HEK293T (cell line): ENCODE results near the gene CALD1.

Experiments used
- ARNT ChIP-seq: fragments of 450-650 bp; IDR thresholded peaks from 2 replicates; pipeline ENCODE4 v1.6.1; 2017; ENCODE audit warnings: mild to moderate bottlenecking
- BHLHE40 ChIP-seq: fragments of 450-650 bp; IDR thresholded peaks from 2 replicates; pipeline ENCODE4 v1.6.1; 2016; ENCODE audit warnings: mild to moderate bottlenecking, moderate library complexity, borderline replicate concordance
- CTBP1 ChIP-seq: fragments of 450-650 bp; IDR thresholded peaks from 2 replicates; pipeline ENCODE4 v1.6.1; 2016; ENCODE audit warnings: borderline replicate concordance
- ELF4 ChIP-seq: fragments of 450-650 bp; IDR thresholded peaks from 2 replicates; pipeline ENCODE4 v1.6.1; 2017; ENCODE audit warnings: antibody characterized with exemption
- FOXA1 ChIP-seq: fragments of 450-650 bp; IDR thresholded peaks from 2 replicates; pipeline ENCODE4 v1.6.1; 2016; ENCODE audit warnings: mild to moderate bottlenecking
- FOXK2 ChIP-seq: fragments of 450-650 bp; IDR thresholded peaks from 2 replicates; pipeline ENCODE4 v1.6.1; 2016; ENCODE audit warnings: mild to moderate bottlenecking
- FOXM1 ChIP-seq: fragments of 450-650 bp; IDR thresholded peaks from 2 replicates; pipeline ENCODE4 v1.6.1; 2017; ENCODE audit warnings: mild to moderate bottlenecking, borderline replicate concordance
- L3MBTL2 ChIP-seq: fragments of 450-650 bp; conservative IDR thresholded peaks from 2 replicates; pipeline ENCODE4 v1.6.1; 2016; ENCODE audit warnings: mild to moderate bottlenecking
- LEF1 ChIP-seq: fragments of 450-650 bp; IDR thresholded peaks from 2 replicates; pipeline ENCODE4 v1.6.1; 2017; ENCODE audit warnings: mild to moderate bottlenecking, borderline replicate concordance
- NFRKB ChIP-seq: fragments of 450-650 bp; IDR thresholded peaks from 2 replicates; pipeline ENCODE4 v1.6.1; 2016; ENCODE audit warnings: mild to moderate bottlenecking, moderate library complexity
- SP1 ChIP-seq: fragments of 450-650 bp; IDR thresholded peaks from 2 replicates; pipeline ENCODE4 v1.6.1; 2017
- SUZ12 ChIP-seq: fragments of 450-650 bp; IDR thresholded peaks from 2 replicates; pipeline ENCODE4 v1.6.1; 2016; ENCODE audit warnings: mild to moderate bottlenecking
- TARDBP ChIP-seq: fragments of 450-650 bp; IDR thresholded peaks from 2 replicates; pipeline ENCODE4 v1.6.1; 2016
- ZNF384 ChIP-seq: fragments of 450-650 bp; IDR thresholded peaks from 2 replicates; pipeline ENCODE4 v1.6.1; 2016

DNA sequence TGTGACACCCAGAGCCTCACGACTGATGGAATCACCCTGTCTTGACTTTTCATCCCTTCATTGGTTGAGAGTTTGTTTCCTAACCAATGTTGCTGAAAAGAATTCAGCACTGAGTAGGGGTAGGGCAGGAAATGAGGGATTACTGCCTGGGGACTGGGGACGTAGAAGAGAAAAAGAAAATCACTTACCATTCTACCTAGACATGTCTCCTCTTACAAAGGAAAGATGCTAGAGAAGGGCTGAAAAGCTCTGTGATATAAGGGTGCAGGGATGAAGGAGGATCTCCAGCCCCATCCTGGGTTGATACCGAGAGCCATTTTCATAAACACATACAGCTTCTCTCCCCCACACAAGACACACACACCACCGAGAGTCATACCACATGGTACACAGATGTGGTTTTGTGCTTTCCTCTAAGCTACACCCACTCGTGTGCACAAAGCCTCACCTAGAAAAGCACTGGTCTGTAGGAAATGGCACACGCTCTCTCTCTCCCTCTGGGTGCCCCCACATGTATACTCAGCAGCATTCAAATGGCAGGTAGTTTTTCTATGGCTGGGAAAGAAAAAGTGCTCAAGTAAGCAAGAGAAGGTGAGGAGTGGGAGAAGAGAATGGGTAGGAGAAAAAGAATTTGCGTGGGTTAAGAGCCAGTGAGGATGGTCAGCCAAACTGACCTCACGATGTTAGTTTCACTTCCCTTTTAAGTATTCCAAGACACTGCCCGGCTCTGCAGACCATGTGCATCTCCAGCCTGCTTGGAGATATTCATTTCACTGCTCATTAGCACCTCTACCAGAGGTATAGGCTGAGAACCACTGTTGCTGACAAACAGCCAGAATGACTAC is 85.8 kb downstream of the CALD1 start:
- TF ChIP-seq ARNT (no peak), FOXM1 (no peak), FOXA1 (no peak), SP1 (no peak), FOXK2 (no peak), ELF4 (no peak), CTBP1 (no peak), TARDBP (no peak), NFRKB (no peak), LEF1 (no peak), L3MBTL2 (no peak), ZNF384 (no peak), BHLHE40 (no peak), SUZ12 (no peak)
